ENCODE measurements around the gene EIF3L.

The EIF3L gene

GRCh38 chr22:37931893-37932389, 82.7 kb downstream of the EIF3L start:
- Histone ChIP-seq H3K9ac (ENCODE audit: low read length) (no peak overlapping the region), H3K27ac (ENCODE audit: low read depth, low read length) (peak overlapping the region; percentile 84), H3K4me1 (ENCODE audit: control insufficient read depth, insufficient read depth, low read length) (peaks cover 9% of the 10 kb centered on the region), H3K36me3 (ENCODE audit: control insufficient read depth, insufficient read depth, low read length) (peaks cover 38% of the 10 kb centered on the region), H3K27me3 (ENCODE audit: control insufficient read depth, insufficient read depth, low read length) (no peaks in the 10 kb centered on the region), H3K4me3 (ENCODE audit: low read length) (no peak overlapping the region)

DNA sequence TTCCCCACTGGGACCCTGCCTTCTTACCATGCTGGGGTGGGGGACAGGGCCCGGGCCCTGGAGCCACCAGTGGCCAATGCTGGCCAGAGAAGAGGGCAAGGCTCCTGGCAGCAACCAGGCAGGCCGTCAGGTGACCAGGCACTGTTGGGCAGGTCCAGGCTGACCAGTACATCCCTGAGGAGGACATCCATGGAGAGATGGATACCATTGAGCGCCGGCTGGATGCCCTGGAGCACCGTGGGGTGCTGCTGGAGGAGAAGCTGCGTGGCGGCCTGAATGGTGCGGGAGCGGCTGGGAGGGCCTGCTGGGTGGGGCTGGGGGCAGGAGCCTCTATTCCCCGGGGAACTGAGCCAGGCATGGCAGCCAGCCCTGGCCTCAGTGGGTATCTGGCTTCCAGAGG, 83.2 kb downstream of the EIF3L start:
- peaks cover 9% of the 10 kb centered on the region for H3K4me1 ChIP-seq (ENCODE audit: control insufficient read depth, insufficient read depth, low read length)
- H3K27ac ChIP-seq (ENCODE audit: low read depth, low read length): peak overlapping the region; percentile 84

GRCh38 chr22:37932821-37933578, 83.8 kb downstream of the EIF3L start:
- Histone ChIP-seq H3K36me3 (ENCODE audit: control insufficient read depth, insufficient read depth, low read length) (peaks cover 41% of the 10 kb centered on the region), H3K4me3 (ENCODE audit: low read length) (no peak overlapping the region), H3K9ac (ENCODE audit: low read length) (peak overlapping the region; percentile 34), H3K27me3 (ENCODE audit: control insufficient read depth, insufficient read depth, low read length) (no peaks in the 10 kb centered on the region), H3K27ac (ENCODE audit: low read depth, low read length) (peak overlapping the region; percentile 84), H3K4me1 (ENCODE audit: control insufficient read depth, insufficient read depth, low read length) (peaks cover 9% of the 10 kb centered on the region)

More for the DNA sequence above, 83.2 kb downstream of the EIF3L start:
- peaks cover 39% of the 10 kb centered on the region for H3K36me3 ChIP-seq (ENCODE audit: control insufficient read depth, insufficient read depth, low read length)
- H3K27me3 ChIP-seq (ENCODE audit: control insufficient read depth, insufficient read depth, low read length): no peaks in the 10 kb centered on the region
- H3K9ac ChIP-seq (ENCODE audit: low read length): no peak overlapping the region
- H3K4me3 ChIP-seq (ENCODE audit: low read length): no peak overlapping the region

DNA sequence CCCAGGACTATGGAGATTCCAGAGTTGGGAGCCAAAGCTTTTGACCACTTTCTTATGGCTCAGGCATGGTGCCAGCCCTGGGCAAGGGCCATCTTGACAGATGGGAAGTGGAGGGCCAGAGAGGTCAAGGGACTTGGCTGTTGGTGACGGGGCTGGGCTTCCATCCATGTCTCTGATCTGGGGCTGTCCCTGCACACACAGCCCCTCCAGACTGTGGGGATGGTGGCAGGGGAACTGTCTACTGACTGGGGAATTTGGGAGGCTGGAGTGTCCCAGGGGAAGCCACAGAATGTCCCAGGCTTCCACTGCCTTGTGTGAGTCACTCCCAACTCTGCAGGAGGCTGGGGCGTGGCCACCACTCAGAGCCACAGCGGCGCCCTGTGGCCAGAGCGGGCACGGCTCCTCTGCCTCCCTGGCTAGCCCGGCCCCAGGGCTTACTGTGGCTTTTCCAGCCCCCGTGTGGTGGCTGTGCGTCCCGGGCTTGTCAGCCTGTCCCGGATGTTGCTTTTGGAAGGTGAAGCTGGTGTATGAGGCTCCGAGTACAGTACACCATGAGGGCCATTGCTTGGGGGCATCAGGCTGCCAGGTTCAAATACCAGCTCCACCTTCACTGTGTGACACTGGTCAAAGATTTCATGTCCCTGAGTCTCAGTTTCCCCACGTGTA, 84.6 kb downstream of the EIF3L start:
- peaks cover 37% of the 10 kb centered on the region for H3K36me3 ChIP-seq (ENCODE audit: control insufficient read depth, insufficient read depth, low read length)
- H3K9ac ChIP-seq (ENCODE audit: low read length): peak overlapping the region; percentile 34
- peaks cover 9% of the 10 kb centered on the region for H3K4me1 ChIP-seq (ENCODE audit: control insufficient read depth, insufficient read depth, low read length)

More for the DNA sequence above, 84.6 kb downstream of the EIF3L start:
- Histone ChIP-seq H3K27ac (ENCODE audit: low read depth, low read length) (peak overlapping the region; percentile 84), H3K27me3 (ENCODE audit: control insufficient read depth, insufficient read depth, low read length) (no peaks in the 10 kb centered on the region), H3K4me3 (ENCODE audit: low read length) (no peak overlapping the region)
